Measurements from ENCODE around the gene LRRC47.
A peak's percentile ranks its signal among the peaks of the same experiment; 100 is the strongest.

LRRC47 gene

GRCh38 chr1:3827813-3828307 lies 31.6 kb upstream of the LRRC47 start:
- DNase-seq (ENCODE audit: low read depth): peak; percentile 19
- no peak for TF ChIP-seq MYC (IDR thresholded peaks at IDR 0.05; ENCODE audit: low read depth, low read length)
- TF ChIP-seq CTCF (IDR thresholded peaks at IDR 0.05; ENCODE audit: low read depth, low read length): no peak
- TF ChIP-seq POLR2A (IDR thresholded peaks at IDR 0.05; ENCODE audit: extremely low read depth, insufficient read length): no peak
- no peak for TF ChIP-seq MAX (IDR thresholded peaks at IDR 0.05; ENCODE audit: low read depth, low read length)
- no peak overlapping the region for H3K4me3 ChIP-seq (ENCODE audit: low read depth, low read length)

- TF ChIP-seq CTCF (IDR thresholded peaks at IDR 0.05; ENCODE audit: low read depth, low read length): no peak
- TF ChIP-seq MAX (IDR thresholded peaks at IDR 0.05; ENCODE audit: low read depth, low read length): no peak
- TF ChIP-seq POLR2A (IDR thresholded peaks at IDR 0.05; ENCODE audit: extremely low read depth, insufficient read length): no peak
- TF ChIP-seq MYC (IDR thresholded peaks at IDR 0.05; ENCODE audit: low read depth, low read length): no peak
- DNase-seq (ENCODE audit: low read depth): no peak
- no peak overlapping the region for H3K4me3 ChIP-seq (ENCODE audit: low read depth, low read length)
Observed at GRCh38 chr1:3825356-3825755, 29.1 kb upstream of the LRRC47 start.

GRCh38 chr1:3824650-3825049 lies 28.4 kb upstream of the LRRC47 start:
- DNase-seq (ENCODE audit: low read depth): no peak
- no peak for TF ChIP-seq CTCF (IDR thresholded peaks at IDR 0.05; ENCODE audit: low read depth, low read length)
- H3K4me3 ChIP-seq (ENCODE audit: low read depth, low read length): no peak overlapping the region

- no peak for DNase-seq (ENCODE audit: low read depth)
- H3K4me3 ChIP-seq (ENCODE audit: low read depth, low read length): no peak overlapping the region
- no peak for TF ChIP-seq MYC (IDR thresholded peaks at IDR 0.05; ENCODE audit: low read depth, low read length)
- no peak for TF ChIP-seq MAX (IDR thresholded peaks at IDR 0.05; ENCODE audit: low read depth, low read length)
- no peak for TF ChIP-seq POLR2A (IDR thresholded peaks at IDR 0.05; ENCODE audit: extremely low read depth, insufficient read length)
- TF ChIP-seq CTCF (IDR thresholded peaks at IDR 0.05; ENCODE audit: low read depth, low read length): no peak
Observed at GRCh38 chr1:3822421-3822820, 26.1 kb upstream of the LRRC47 start.

GRCh38 chr1:3821908-3822307 lies 25.6 kb upstream of the LRRC47 start:
- no peak for TF ChIP-seq MYC (IDR thresholded peaks at IDR 0.05; ENCODE audit: low read depth, low read length)
- TF ChIP-seq CTCF (IDR thresholded peaks at IDR 0.05; ENCODE audit: low read depth, low read length): no peak
- no peak for TF ChIP-seq POLR2A (IDR thresholded peaks at IDR 0.05; ENCODE audit: extremely low read depth, insufficient read length)
- no peak for TF ChIP-seq MAX (IDR thresholded peaks at IDR 0.05; ENCODE audit: low read depth, low read length)
- DNase-seq (ENCODE audit: low read depth): no peak
- no peak overlapping the region for H3K4me3 ChIP-seq (ENCODE audit: low read depth, low read length)

- H3K4me3 ChIP-seq (ENCODE audit: low read depth, low read length): no peak overlapping the region
- TF ChIP-seq CTCF (IDR thresholded peaks at IDR 0.05; ENCODE audit: low read depth, low read length) (no peak), POLR2A (IDR thresholded peaks at IDR 0.05; ENCODE audit: extremely low read depth, insufficient read length) (no peak), MAX (IDR thresholded peaks at IDR 0.05; ENCODE audit: low read depth, low read length) (no peak), MYC (IDR thresholded peaks at IDR 0.05; ENCODE audit: low read depth, low read length) (no peak)
- no peak for DNase-seq (ENCODE audit: low read depth)
Observed at GRCh38 chr1:3821447-3821846, 25.1 kb upstream of the LRRC47 start.

All from NB4 (cell line).